ENCODE measurements around the gene SLC30A5.

The SLC30A5 gene

GRCh38 chr5:69170495-69170894, 76.7 kb downstream of the SLC30A5 start:
- no peak for DNase-seq

- no peak for DNase-seq
These were observed 77.2 kb downstream of the SLC30A5 start for GRCh38 chr5:69170969-69171368.
